Vagina (tissue), 2 donors: ENCODE measurements around the gene LIN37.

ENCODE experiments used
- POLR2A ChIP-seq, 2 donors: fragments of 450-650 bp; IDR thresholded peaks; one replicate each; pipeline ENCODE4 v1.6.1; 2017; ENCODE audit warnings: antibody characterized with exemption in 2 of 2, mild to moderate bottlenecking in 2 of 2, moderate library complexity in 2 of 2
- TF ChIP-seq, protein P1 (sequence below), 3 experiments: fragments of 450-650 bp in 2 of 3; fragments of 200-600 bp in 1 of 3; sonication (generic) in 1 of 3; IDR thresholded peaks; one replicate each; pipeline ENCODE4 v1.5.1; 2017 to 2019; ENCODE audit warnings: antibody characterized with exemption in 3 of 3, mild to moderate bottlenecking in 2 of 3, moderate library complexity in 2 of 3

DNA sequence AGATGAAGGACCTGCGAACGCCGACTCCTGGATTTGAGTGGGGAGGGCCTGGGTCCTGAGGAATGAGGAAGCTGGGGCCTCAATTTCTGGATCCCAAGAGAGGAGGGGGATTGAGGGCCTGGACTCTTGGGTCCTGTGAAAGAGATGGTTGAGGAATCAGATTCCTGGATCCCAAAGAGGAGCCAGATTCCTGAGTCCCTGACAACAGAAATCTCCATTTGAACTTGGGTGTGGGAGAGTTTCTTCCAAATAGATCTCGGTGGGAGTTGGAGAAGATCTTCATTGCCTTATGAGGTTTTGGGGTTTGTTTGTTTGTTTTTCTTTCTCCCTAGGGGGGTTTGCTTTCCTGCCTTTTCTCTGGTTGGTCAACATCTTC is 2.3 kb upstream of the LIN37 start:
- no peak for TF ChIP-seq POLR2A (IDR thresholded peaks at IDR 0.05)
- TF ChIP-seq, protein P1, sequence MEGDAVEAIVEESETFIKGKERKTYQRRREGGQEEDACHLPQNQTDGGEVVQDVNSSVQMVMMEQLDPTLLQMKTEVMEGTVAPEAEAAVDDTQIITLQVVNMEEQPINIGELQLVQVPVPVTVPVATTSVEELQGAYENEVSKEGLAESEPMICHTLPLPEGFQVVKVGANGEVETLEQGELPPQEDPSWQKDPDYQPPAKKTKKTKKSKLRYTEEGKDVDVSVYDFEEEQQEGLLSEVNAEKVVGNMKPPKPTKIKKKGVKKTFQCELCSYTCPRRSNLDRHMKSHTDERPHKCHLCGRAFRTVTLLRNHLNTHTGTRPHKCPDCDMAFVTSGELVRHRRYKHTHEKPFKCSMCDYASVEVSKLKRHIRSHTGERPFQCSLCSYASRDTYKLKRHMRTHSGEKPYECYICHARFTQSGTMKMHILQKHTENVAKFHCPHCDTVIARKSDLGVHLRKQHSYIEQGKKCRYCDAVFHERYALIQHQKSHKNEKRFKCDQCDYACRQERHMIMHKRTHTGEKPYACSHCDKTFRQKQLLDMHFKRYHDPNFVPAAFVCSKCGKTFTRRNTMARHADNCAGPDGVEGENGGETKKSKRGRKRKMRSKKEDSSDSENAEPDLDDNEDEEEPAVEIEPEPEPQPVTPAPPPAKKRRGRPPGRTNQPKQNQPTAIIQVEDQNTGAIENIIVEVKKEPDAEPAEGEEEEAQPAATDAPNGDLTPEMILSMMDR (IDR thresholded peaks at IDR 0.05) = no peak
